ENCODE results near the gene POLA1.
A peak's percentile ranks its signal among the peaks of the same experiment; 100 is the strongest.

The POLA1 gene

GRCh38 chrX:24876530-24877287, 183.0 kb downstream of the POLA1 start:
- Histone ChIP-seq H3K14ac (ENCODE audit: low read length) (no peak overlapping the region), H2AFZ (ENCODE audit: low read length) (no peak overlapping the region), H3K9ac (ENCODE audit: low read depth, low read length, poor library complexity) (no peak overlapping the region), H2BK12ac (ENCODE audit: low read length) (no peak overlapping the region), H4K91ac (ENCODE audit: low read depth, low read length, poor library complexity) (no peak overlapping the region), H3K4me2 (ENCODE audit: insufficient read depth, low read length, poor library complexity, severe bottlenecking) (no peak overlapping the region), H3K4ac (ENCODE audit: low read length) (no peak overlapping the region), H4K8ac (ENCODE audit: low read depth, low read length) (no peak overlapping the region), H3K79me1 (ENCODE audit: low read depth, low read length) (no peaks in the 10 kb centered on the region), H3K36me3 (replicated peaks in 1 of 2; ENCODE audit: control insufficient read depth in 2 of 2, insufficient read depth in 2 of 2, low read length in 2 of 2) (peaks cover 0 to under 1% of the 10 kb centered on the region in 2 donors), H2BK5ac (ENCODE audit: low read length) (no peak overlapping the region), H2AK5ac (ENCODE audit: low read depth, low read length) (no peak overlapping the region), H3K4me1 (ENCODE audit: control insufficient read depth in 2 of 2, insufficient read depth in 1 of 2, low read depth in 1 of 2, low read length in 2 of 2) (peaks cover 2 to 37% of the 10 kb centered on the region in 2 donors), H3K9me3 (replicated peaks in 1 of 2; ENCODE audit: control insufficient read depth in 2 of 2, insufficient read depth in 1 of 2, low read depth in 1 of 2, low read length in 2 of 2) (no peaks in the 10 kb centered on the region), H3K23ac (ENCODE audit: low read depth, low read length, poor library complexity) (no peak overlapping the region), H2BK120ac (ENCODE audit: low read depth, low read length) (no peak overlapping the region), H3K27me3 (ENCODE audit: control insufficient read depth in 3 of 3, insufficient read depth in 3 of 3, low read depth in 1 of 3, low read length in 3 of 3) (no peaks in the 10 kb centered on the region), H3K27ac (replicated peaks; ENCODE audit: low read length) (peak overlapping the region; percentile 91), H3K18ac (ENCODE audit: low read length) (no peak overlapping the region), H3K4me3 (ENCODE audit: low read length in 2 of 2) (no peak overlapping the region), H2BK15ac (ENCODE audit: low read length) (no peak overlapping the region)
- no CpG with 5 or more reads among the region's 9 CpGs for WGBS, 2 donors (ENCODE audit: extremely low coverage in 2 of 2, insufficient read length in 2 of 2, insufficient replicate concordance in 1 of 2)
- DNase-seq (ENCODE audit: low spot score): peak; percentile 21

- Histone ChIP-seq H3K9ac (ENCODE audit: low read depth, low read length, poor library complexity) (no peak overlapping the region), H4K91ac (ENCODE audit: low read depth, low read length, poor library complexity) (no peak overlapping the region), H3K4me3 (ENCODE audit: low read length in 2 of 2) (no peak overlapping the region), H3K27me3 (ENCODE audit: control insufficient read depth in 3 of 3, insufficient read depth in 3 of 3, low read depth in 1 of 3, low read length in 3 of 3) (no peaks in the 10 kb centered on the region), H3K27ac (replicated peaks; ENCODE audit: low read length) (peak overlapping the region; percentile 91), H3K23ac (ENCODE audit: low read depth, low read length, poor library complexity) (no peak overlapping the region), H3K14ac (ENCODE audit: low read length) (no peak overlapping the region), H2AK5ac (ENCODE audit: low read depth, low read length) (no peak overlapping the region), H2BK12ac (ENCODE audit: low read length) (no peak overlapping the region), H2AFZ (ENCODE audit: low read length) (no peak overlapping the region), H3K4me2 (ENCODE audit: insufficient read depth, low read length, poor library complexity, severe bottlenecking) (no peak overlapping the region), H3K4me1 (ENCODE audit: control insufficient read depth in 2 of 2, insufficient read depth in 1 of 2, low read depth in 1 of 2, low read length in 2 of 2) (peaks cover 2 to 37% of the 10 kb centered on the region in 2 donors), H2BK120ac (ENCODE audit: low read depth, low read length) (no peak overlapping the region), H3K9me3 (replicated peaks in 1 of 2; ENCODE audit: control insufficient read depth in 2 of 2, insufficient read depth in 1 of 2, low read depth in 1 of 2, low read length in 2 of 2) (no peaks in the 10 kb centered on the region), H3K36me3 (replicated peaks in 1 of 2; ENCODE audit: control insufficient read depth in 2 of 2, insufficient read depth in 2 of 2, low read length in 2 of 2) (peaks cover 0 to 4% of the 10 kb centered on the region in 2 donors), H2BK15ac (ENCODE audit: low read length) (no peak overlapping the region), H3K79me1 (ENCODE audit: low read depth, low read length) (no peaks in the 10 kb centered on the region), H2BK5ac (ENCODE audit: low read length) (no peak overlapping the region), H3K18ac (ENCODE audit: low read length) (no peak overlapping the region), H3K4ac (ENCODE audit: low read length) (no peak overlapping the region), H4K8ac (ENCODE audit: low read depth, low read length) (no peak overlapping the region)
- no CpG with 5 or more reads among the region's 3 CpGs for WGBS, 2 donors (ENCODE audit: extremely low coverage in 2 of 2, insufficient read length in 2 of 2, insufficient replicate concordance in 1 of 2)
- DNase-seq (ENCODE audit: low spot score): peak; percentile 20
Observed at GRCh38 chrX:24877288-24877664, 183.6 kb downstream of the POLA1 start.

- Histone ChIP-seq H3K4ac (ENCODE audit: low read length) (no peak overlapping the region), H4K8ac (ENCODE audit: low read depth, low read length) (no peak overlapping the region), H2AFZ (ENCODE audit: low read length) (no peak overlapping the region), H3K27me3 (ENCODE audit: control insufficient read depth in 3 of 3, insufficient read depth in 3 of 3, low read depth in 1 of 3, low read length in 3 of 3) (no peaks in the 10 kb centered on the region), H3K4me2 (ENCODE audit: insufficient read depth, low read length, poor library complexity, severe bottlenecking) (no peak overlapping the region), H3K23ac (ENCODE audit: low read depth, low read length, poor library complexity) (no peak overlapping the region), H2BK15ac (ENCODE audit: low read length) (no peak overlapping the region), H3K4me1 (ENCODE audit: control insufficient read depth in 2 of 2, insufficient read depth in 1 of 2, low read depth in 1 of 2, low read length in 2 of 2) (peaks cover 2 to 37% of the 10 kb centered on the region in 2 donors), H3K9me3 (replicated peaks in 1 of 2; ENCODE audit: control insufficient read depth in 2 of 2, insufficient read depth in 1 of 2, low read depth in 1 of 2, low read length in 2 of 2) (no peaks in the 10 kb centered on the region), H3K14ac (ENCODE audit: low read length) (no peak overlapping the region), H3K4me3 (ENCODE audit: low read length in 2 of 2) (no peak overlapping the region), H3K79me1 (ENCODE audit: low read depth, low read length) (no peaks in the 10 kb centered on the region), H3K36me3 (replicated peaks in 1 of 2; ENCODE audit: control insufficient read depth in 2 of 2, insufficient read depth in 2 of 2, low read length in 2 of 2) (peaks cover 0 to 4% of the 10 kb centered on the region in 2 donors), H3K18ac (ENCODE audit: low read length) (no peak overlapping the region), H2BK5ac (ENCODE audit: low read length) (no peak overlapping the region), H4K91ac (ENCODE audit: low read depth, low read length, poor library complexity) (no peak overlapping the region), H2BK12ac (ENCODE audit: low read length) (no peak overlapping the region), H3K9ac (ENCODE audit: low read depth, low read length, poor library complexity) (no peak overlapping the region), H2BK120ac (ENCODE audit: low read depth, low read length) (no peak overlapping the region), H2AK5ac (ENCODE audit: low read depth, low read length) (no peak overlapping the region), H3K27ac (replicated peaks; ENCODE audit: low read length) (peak overlapping the region; percentile 91)
- WGBS, 2 donors (ENCODE audit: extremely low coverage in 2 of 2, insufficient read length in 2 of 2, insufficient replicate concordance in 1 of 2): no CpG with 5 or more reads among the region's 4 CpGs
- no peak for DNase-seq (ENCODE audit: low spot score)
Observed at GRCh38 chrX:24877854-24878650, 184.3 kb downstream of the POLA1 start.

GRCh38 chrX:24879679-24880078, 186.0 kb downstream of the POLA1 start:
- H3K4ac ChIP-seq (ENCODE audit: low read length): no peak overlapping the region
- H2BK12ac ChIP-seq (ENCODE audit: low read length): no peak overlapping the region
- H4K91ac ChIP-seq (ENCODE audit: low read depth, low read length, poor library complexity): no peak overlapping the region
- no peak overlapping the region for H3K18ac ChIP-seq (ENCODE audit: low read length)
- H3K14ac ChIP-seq (ENCODE audit: low read length): no peak overlapping the region
- peaks cover 0 to 4% of the 10 kb centered on the region in 2 donors for H3K36me3 ChIP-seq (replicated peaks in 1 of 2; ENCODE audit: control insufficient read depth in 2 of 2, insufficient read depth in 2 of 2, low read length in 2 of 2)
- no peak overlapping the region for H3K23ac ChIP-seq (ENCODE audit: low read depth, low read length, poor library complexity)
- H2BK120ac ChIP-seq (ENCODE audit: low read depth, low read length): no peak overlapping the region
- no peak overlapping the region for H3K27ac ChIP-seq (replicated peaks; ENCODE audit: low read length)
- no peak overlapping the region for H2BK15ac ChIP-seq (ENCODE audit: low read length)
- H3K4me3 ChIP-seq (ENCODE audit: low read length in 2 of 2): no peak overlapping the region
- no peak overlapping the region for H3K4me2 ChIP-seq (ENCODE audit: insufficient read depth, low read length, poor library complexity, severe bottlenecking)
- H2BK5ac ChIP-seq (ENCODE audit: low read length): no peak overlapping the region
- no peak overlapping the region for H4K8ac ChIP-seq (ENCODE audit: low read depth, low read length)
- no peak overlapping the region for H3K9ac ChIP-seq (ENCODE audit: low read depth, low read length, poor library complexity)
- no peak overlapping the region for H2AFZ ChIP-seq (ENCODE audit: low read length)
- no peak for DNase-seq (ENCODE audit: low spot score)
- no peaks in the 10 kb centered on the region for H3K9me3 ChIP-seq (replicated peaks in 1 of 2; ENCODE audit: control insufficient read depth in 2 of 2, insufficient read depth in 1 of 2, low read depth in 1 of 2, low read length in 2 of 2)
- H3K79me1 ChIP-seq (ENCODE audit: low read depth, low read length): no peaks in the 10 kb centered on the region
- no peaks in the 10 kb centered on the region for H3K27me3 ChIP-seq (ENCODE audit: control insufficient read depth in 3 of 3, insufficient read depth in 3 of 3, low read depth in 1 of 3, low read length in 3 of 3)
- no peak overlapping the region for H2AK5ac ChIP-seq (ENCODE audit: low read depth, low read length)
- peaks cover 2 to 37% of the 10 kb centered on the region in 2 donors for H3K4me1 ChIP-seq (ENCODE audit: control insufficient read depth in 2 of 2, insufficient read depth in 1 of 2, low read depth in 1 of 2, low read length in 2 of 2)
- no CpG with 5 or more reads among the region's 2 CpGs for WGBS, 2 donors (ENCODE audit: extremely low coverage in 2 of 2, insufficient read length in 2 of 2, insufficient replicate concordance in 1 of 2)

All from neuronal stem cell (in vitro differentiated cells).